ENCODE measurements around the gene CTDSPL.

DNA sequence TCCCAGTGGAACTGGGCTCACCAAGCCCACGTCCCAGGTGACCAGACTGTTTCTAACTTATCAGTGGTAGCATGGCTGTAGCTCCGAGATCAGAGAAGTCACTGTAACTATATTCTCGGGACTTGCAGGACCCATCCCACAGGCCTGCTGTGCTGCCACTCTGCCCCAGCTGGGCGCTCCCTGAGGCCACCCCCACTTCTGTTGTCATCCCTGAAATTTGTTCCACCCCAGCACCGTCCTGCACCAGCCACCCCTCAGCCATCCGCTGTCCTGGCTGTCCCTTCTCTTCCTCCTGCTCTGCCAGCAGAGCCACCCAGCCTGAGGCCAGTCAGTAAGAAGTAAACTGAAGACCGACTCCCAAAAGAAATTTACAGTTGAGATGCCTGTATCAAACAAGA, 95.9 kb downstream of the CTDSPL start:
- TF ChIP-seq EZH2 (IDR thresholded peaks at IDR 0.05; ENCODE audit: borderline replicate concordance, low read depth, low read length, severe bottlenecking) (no peak), CTCF (IDR thresholded peaks at IDR 0.05; ENCODE audit: borderline replicate concordance, extremely low read depth, low read length, poor library complexity, severe bottlenecking) (no peak)
